ENCODE measurements around the gene TSN.
"Not testable (repeated sequence)": the region's sequence is repeated elsewhere in the genome, so short reads cannot be mapped to it uniquely, and the experiment has no call there.

The TSN gene

GRCh38 chr2:121810959-121811853 lies 55.8 kb downstream of the TSN start:
- Histone ChIP-seq H2AK5ac (ENCODE audit: low read length) (no peak overlapping the region), H3K79me2 (ENCODE audit: control insufficient read depth, insufficient read depth, low read length) (no peaks in the 10 kb centered on the region), H3K23ac (ENCODE audit: low read length) (no peak overlapping the region), H4K8ac (ENCODE audit: low read depth, low read length) (no peak overlapping the region), H3K36me3 (ENCODE audit: control insufficient read depth, insufficient read depth, low read length) (no peaks in the 10 kb centered on the region), H2BK120ac (ENCODE audit: low read depth, low read length) (no peak overlapping the region), H3K79me1 (ENCODE audit: low read length) (no peaks in the 10 kb centered on the region), H3K27ac (ENCODE audit: low read depth, low read length) (no peak overlapping the region), H3K9ac (ENCODE audit: low read length) (no peak overlapping the region), H3K27me3 (ENCODE audit: insufficient read depth, low read length, poor library complexity) (no peaks in the 10 kb centered on the region), H2BK5ac (ENCODE audit: low read length) (no peak overlapping the region), H2BK15ac (replicated peaks; ENCODE audit: low read depth) (no peak overlapping the region), H3K4me1 (ENCODE audit: control insufficient read depth, low read depth, low read length) (no peaks in the 10 kb centered on the region), H3K18ac (ENCODE audit: low read length) (no peak overlapping the region), H4K5ac (ENCODE audit: low read length) (no peak overlapping the region), H3K4me2 (ENCODE audit: low read length) (no peak overlapping the region), H3K4me3 (ENCODE audit: low read length) (no peak overlapping the region), H3K56ac (ENCODE audit: low read length) (no peak overlapping the region), H3K4ac (ENCODE audit: low read depth, low read length) (no peak overlapping the region)
- WGBS (ENCODE audit: extremely low coverage, insufficient coverage, low lambda C conversion rate) = no CpG with 5 or more reads among the region's 17 CpGs
- DNase-seq = peak; percentile 85

- H2AK5ac ChIP-seq (ENCODE audit: low read length); H3K4ac ChIP-seq (ENCODE audit: low read depth, low read length); H3K23ac ChIP-seq (ENCODE audit: low read length); H4K8ac ChIP-seq (ENCODE audit: low read depth, low read length); H3K9ac ChIP-seq (ENCODE audit: low read length); H3K79me1 ChIP-seq (ENCODE audit: low read length); H3K4me1 ChIP-seq (ENCODE audit: control insufficient read depth, low read depth, low read length); H3K18ac ChIP-seq (ENCODE audit: low read length); H4K5ac ChIP-seq (ENCODE audit: low read length); H3K4me2 ChIP-seq (ENCODE audit: low read length); H2BK5ac ChIP-seq (ENCODE audit: low read length); H3K27ac ChIP-seq (ENCODE audit: low read depth, low read length); H3K4me3 ChIP-seq (ENCODE audit: low read length); H3K79me2 ChIP-seq (ENCODE audit: control insufficient read depth, insufficient read depth, low read length); H2BK15ac ChIP-seq (replicated peaks; ENCODE audit: low read depth); H3K36me3 ChIP-seq (ENCODE audit: control insufficient read depth, insufficient read depth, low read length); H3K27me3 ChIP-seq (ENCODE audit: insufficient read depth, low read length, poor library complexity); H3K56ac ChIP-seq (ENCODE audit: low read length); H2BK120ac ChIP-seq (ENCODE audit: low read depth, low read length): not testable (repeated sequence)
- WGBS (ENCODE audit: extremely low coverage, insufficient coverage, low lambda C conversion rate) = no CpG with 5 or more reads among the region's 3 CpGs
- peak; percentile 78 for DNase-seq
Measured at GRCh38 chr2:121813083-121813482, 57.6 kb downstream of the TSN start.

GRCh38 chr2:121815216-121815615 lies 59.8 kb downstream of the TSN start:
- Histone ChIP-seq H3K27me3 (ENCODE audit: insufficient read depth, low read length, poor library complexity) (no peaks in the 10 kb centered on the region), H2BK120ac (ENCODE audit: low read depth, low read length) (no peak overlapping the region), H4K8ac (ENCODE audit: low read depth, low read length) (no peak overlapping the region), H3K4me3 (ENCODE audit: low read length) (no peak overlapping the region), H2BK5ac (ENCODE audit: low read length) (no peak overlapping the region), H3K9ac (ENCODE audit: low read length) (no peak overlapping the region), H3K4ac (ENCODE audit: low read depth, low read length) (no peak overlapping the region), H2BK15ac (replicated peaks; ENCODE audit: low read depth) (no peak overlapping the region), H3K23ac (ENCODE audit: low read length) (no peak overlapping the region), H3K56ac (ENCODE audit: low read length) (no peak overlapping the region), H3K27ac (ENCODE audit: low read depth, low read length) (no peak overlapping the region), H3K79me1 (ENCODE audit: low read length) (no peaks in the 10 kb centered on the region), H4K5ac (ENCODE audit: low read length) (no peak overlapping the region), H3K18ac (ENCODE audit: low read length) (no peak overlapping the region), H3K4me2 (ENCODE audit: low read length) (no peak overlapping the region), H2AK5ac (ENCODE audit: low read length) (no peak overlapping the region), H3K79me2 (ENCODE audit: control insufficient read depth, insufficient read depth, low read length) (no peaks in the 10 kb centered on the region), H3K4me1 (ENCODE audit: control insufficient read depth, low read depth, low read length) (no peaks in the 10 kb centered on the region), H3K36me3 (ENCODE audit: control insufficient read depth, insufficient read depth, low read length) (no peaks in the 10 kb centered on the region)
- WGBS (ENCODE audit: extremely low coverage, insufficient coverage, low lambda C conversion rate) = no CpG with 5 or more reads among the region's 8 CpGs
- DNase-seq = no peak

GRCh38 chr2:121816797-121817196 lies 61.3 kb downstream of the TSN start:
- no peak overlapping the region for H3K4me2 ChIP-seq (ENCODE audit: low read length)
- H3K56ac ChIP-seq (ENCODE audit: low read length) = no peak overlapping the region
- H3K27me3 ChIP-seq (ENCODE audit: insufficient read depth, low read length, poor library complexity) = no peaks in the 10 kb centered on the region
- WGBS (ENCODE audit: extremely low coverage, insufficient coverage, low lambda C conversion rate) = no CpG with 5 or more reads among the region's 7 CpGs
- H4K5ac ChIP-seq (ENCODE audit: low read length) = no peak overlapping the region
- H3K36me3 ChIP-seq (ENCODE audit: control insufficient read depth, insufficient read depth, low read length) = no peaks in the 10 kb centered on the region
- no peak overlapping the region for H3K27ac ChIP-seq (ENCODE audit: low read depth, low read length)
- H3K18ac ChIP-seq (ENCODE audit: low read length) = no peak overlapping the region
- H4K8ac ChIP-seq (ENCODE audit: low read depth, low read length) = no peak overlapping the region
- no peak overlapping the region for H2AK5ac ChIP-seq (ENCODE audit: low read length)
- no peak overlapping the region for H2BK15ac ChIP-seq (replicated peaks; ENCODE audit: low read depth)
- no peak overlapping the region for H3K23ac ChIP-seq (ENCODE audit: low read length)
- H3K79me2 ChIP-seq (ENCODE audit: control insufficient read depth, insufficient read depth, low read length) = no peaks in the 10 kb centered on the region
- no peak overlapping the region for H2BK120ac ChIP-seq (ENCODE audit: low read depth, low read length)
- H3K4me3 ChIP-seq (ENCODE audit: low read length) = no peak overlapping the region
- no peak overlapping the region for H3K9ac ChIP-seq (ENCODE audit: low read length)
- DNase-seq = no peak
- H2BK5ac ChIP-seq (ENCODE audit: low read length) = no peak overlapping the region
- no peaks in the 10 kb centered on the region for H3K4me1 ChIP-seq (ENCODE audit: control insufficient read depth, low read depth, low read length)
- H3K4ac ChIP-seq (ENCODE audit: low read depth, low read length) = no peak overlapping the region
- H3K79me1 ChIP-seq (ENCODE audit: low read length) = no peaks in the 10 kb centered on the region

- H3K23ac ChIP-seq (ENCODE audit: low read length); H3K79me1 ChIP-seq (ENCODE audit: low read length); H3K4me1 ChIP-seq (ENCODE audit: control insufficient read depth, low read depth, low read length); H2AK5ac ChIP-seq (ENCODE audit: low read length); H3K4me2 ChIP-seq (ENCODE audit: low read length); H3K4me3 ChIP-seq (ENCODE audit: low read length); H3K56ac ChIP-seq (ENCODE audit: low read length); H3K27ac ChIP-seq (ENCODE audit: low read depth, low read length); H3K9ac ChIP-seq (ENCODE audit: low read length); H2BK120ac ChIP-seq (ENCODE audit: low read depth, low read length); H3K27me3 ChIP-seq (ENCODE audit: insufficient read depth, low read length, poor library complexity); H4K5ac ChIP-seq (ENCODE audit: low read length); H4K8ac ChIP-seq (ENCODE audit: low read depth, low read length); H2BK15ac ChIP-seq (replicated peaks; ENCODE audit: low read depth); H2BK5ac ChIP-seq (ENCODE audit: low read length); H3K36me3 ChIP-seq (ENCODE audit: control insufficient read depth, insufficient read depth, low read length); H3K4ac ChIP-seq (ENCODE audit: low read depth, low read length); H3K18ac ChIP-seq (ENCODE audit: low read length); H3K79me2 ChIP-seq (ENCODE audit: control insufficient read depth, insufficient read depth, low read length); DNase-seq: not testable (repeated sequence)
- WGBS (ENCODE audit: extremely low coverage, insufficient coverage, low lambda C conversion rate) = no CpG with 5 or more reads among the region's 1 CpG
Measured at GRCh38 chr2:121817304-121817703, 61.9 kb downstream of the TSN start.
